Muscle layer of colon (tissue), 2 donors: ENCODE measurements around the gene MPLKIP.
A peak's percentile ranks its signal among the peaks of the same experiment; 100 is the strongest.
"Not testable (repeated sequence)": the region's sequence is repeated elsewhere in the genome, so short reads cannot be mapped to it uniquely, and the experiment has no call there.

Experiments
- H3K27ac ChIP-seq: one replicate; pipeline ENCODE4 v1.7.0; 2013; ENCODE audit warnings: low read depth, mild to moderate bottlenecking, low read length, moderate library complexity
- H3K27me3 ChIP-seq, 2 donors: one replicate each; pipeline ENCODE4 v1.7.0; 2013; ENCODE audit warnings: low read length in 2 of 2, mild to moderate bottlenecking in 2 of 2; ENCODE audit not compliant: insufficient read depth in 2 of 2, control insufficient read depth in 1 of 2
- H3K36me3 ChIP-seq: one replicate; pipeline ENCODE4 v1.7.0; 2013; ENCODE audit warnings: mild to moderate bottlenecking, low read length; ENCODE audit not compliant: insufficient read depth
- H3K4me1 ChIP-seq: one replicate; pipeline ENCODE4 v1.7.0; 2013; ENCODE audit warnings: mild to moderate bottlenecking, low read length; ENCODE audit not compliant: insufficient read depth
- H3K4me3 ChIP-seq, 2 donors: one replicate each; pipeline ENCODE4 v1.7.0; 2013; ENCODE audit warnings: low read length in 2 of 2, low read depth in 1 of 2, mild to moderate bottlenecking in 1 of 2, moderate library complexity in 1 of 2
- H3K9ac ChIP-seq: one replicate; pipeline ENCODE4 v1.7.0; 2013; ENCODE audit warnings: low read length
- H3K9me3 ChIP-seq: one replicate; pipeline ENCODE4 v1.7.0; 2013; ENCODE audit warnings: mild to moderate bottlenecking, low read length
- donor health status: abdominal sarcoma.
- donor health status: Adenocarcinoma of cecum.

The MPLKIP gene

GRCh38 chr7:40151504-40151903 lies 17.1 kb upstream of the MPLKIP start:
- H3K4me1 ChIP-seq, result no peaks in the 10 kb centered on the region
- H3K27me3 ChIP-seq, result no peaks in the 10 kb centered on the region
- no peak overlapping the region for H3K27ac ChIP-seq
- no peak overlapping the region for H3K9ac ChIP-seq
- H3K36me3 ChIP-seq, result no peaks in the 10 kb centered on the region
- H3K9me3 ChIP-seq, result no peaks in the 10 kb centered on the region
- no peak overlapping the region for H3K4me3 ChIP-seq

- Histone ChIP-seq H3K4me1 (no peaks in the 10 kb centered on the region), H3K36me3 (no peaks in the 10 kb centered on the region), H3K27ac (no peak overlapping the region), H3K4me3 (no peak overlapping the region), H3K9ac (no peak overlapping the region), H3K9me3 (no peaks in the 10 kb centered on the region), H3K27me3 (no peaks in the 10 kb centered on the region)
Measured at GRCh38 chr7:40148671-40149070, 14.2 kb upstream of the MPLKIP start.

DNA sequence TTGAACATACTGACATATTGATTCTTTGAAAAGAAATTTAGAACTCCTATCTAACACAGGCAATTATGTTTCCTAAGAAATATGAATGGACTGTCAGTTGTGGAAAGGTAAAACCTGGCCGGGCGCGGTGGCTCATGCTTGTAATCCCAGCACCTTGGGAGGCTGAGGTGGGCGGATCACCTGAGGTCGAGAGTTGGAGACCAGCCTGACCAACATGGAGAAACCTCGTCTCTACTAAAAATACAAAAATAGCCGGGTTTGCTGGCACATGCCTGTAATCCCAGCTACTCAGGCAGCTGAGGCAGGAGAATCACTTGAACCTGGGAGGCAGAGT lies 13.8 kb upstream of the MPLKIP start:
- not testable (repeated sequence) for H3K27ac ChIP-seq, H3K4me1 ChIP-seq, H3K27me3 ChIP-seq, H3K36me3 ChIP-seq, H3K9me3 ChIP-seq, H3K4me3 ChIP-seq, H3K9ac ChIP-seq

DNA sequence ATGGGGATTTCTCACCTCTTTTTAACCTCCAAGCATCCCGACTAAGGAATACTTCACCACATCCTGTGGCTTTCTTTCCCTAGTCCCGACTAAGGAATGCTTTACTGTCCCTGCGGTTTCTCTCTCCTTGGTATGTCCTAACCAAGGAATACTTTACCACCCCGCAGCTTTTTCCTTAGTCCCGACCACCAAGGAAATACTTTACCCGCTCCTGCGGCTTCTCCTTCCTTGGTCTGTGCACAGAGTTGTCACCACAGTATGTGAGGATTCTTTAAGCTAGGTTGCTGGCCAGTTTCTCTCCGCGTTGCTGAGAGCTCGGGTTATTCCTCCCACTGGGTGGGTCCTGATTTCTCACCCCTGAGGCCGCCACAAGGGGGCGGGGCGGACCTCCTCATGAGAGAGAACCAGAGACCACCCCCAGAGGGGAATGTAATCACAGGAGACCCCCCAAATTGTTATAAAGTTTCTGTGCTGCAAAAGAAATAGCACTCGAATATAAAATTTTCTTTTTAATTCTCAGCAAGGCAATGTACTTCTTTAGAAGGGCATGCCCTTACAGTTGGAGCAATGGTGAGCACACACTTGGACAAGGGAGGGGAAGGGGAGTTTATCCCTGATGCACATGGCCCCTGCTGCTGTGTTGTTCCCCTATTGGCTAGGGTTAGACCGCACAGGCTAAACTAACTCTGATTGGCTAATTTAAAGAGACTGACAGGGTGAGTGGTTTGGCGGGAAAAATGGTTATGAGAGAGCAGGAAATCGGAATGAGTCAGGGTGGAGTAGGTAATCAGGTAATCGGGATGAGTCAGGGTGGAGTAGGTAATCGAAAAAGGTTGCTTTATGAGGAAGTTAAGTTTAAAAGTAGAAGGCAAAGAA lies 13.2 kb upstream of the MPLKIP start:
- H3K27me3 ChIP-seq, result no peaks in the 10 kb centered on the region
- H3K27ac ChIP-seq, result no peak overlapping the region
- H3K36me3 ChIP-seq, result no peaks in the 10 kb centered on the region
- no peak overlapping the region for H3K9ac ChIP-seq
- H3K4me1 ChIP-seq, result no peaks in the 10 kb centered on the region
- H3K4me3 ChIP-seq, result no peak overlapping the region
- H3K9me3 ChIP-seq, result no peaks in the 10 kb centered on the region

GRCh38 chr7:40145596-40146130 lies 11.2 kb upstream of the MPLKIP start:
- not testable (repeated sequence) for H3K4me3 ChIP-seq, H3K9ac ChIP-seq, H3K9me3 ChIP-seq, H3K27ac ChIP-seq, H3K4me1 ChIP-seq, H3K36me3 ChIP-seq, H3K27me3 ChIP-seq

- not testable (repeated sequence) for H3K4me1 ChIP-seq, H3K27ac ChIP-seq, H3K9me3 ChIP-seq, H3K36me3 ChIP-seq, H3K4me3 ChIP-seq, H3K27me3 ChIP-seq, H3K9ac ChIP-seq
Measured at GRCh38 chr7:40141916-40142315, 7.5 kb upstream of the MPLKIP start.

DNA sequence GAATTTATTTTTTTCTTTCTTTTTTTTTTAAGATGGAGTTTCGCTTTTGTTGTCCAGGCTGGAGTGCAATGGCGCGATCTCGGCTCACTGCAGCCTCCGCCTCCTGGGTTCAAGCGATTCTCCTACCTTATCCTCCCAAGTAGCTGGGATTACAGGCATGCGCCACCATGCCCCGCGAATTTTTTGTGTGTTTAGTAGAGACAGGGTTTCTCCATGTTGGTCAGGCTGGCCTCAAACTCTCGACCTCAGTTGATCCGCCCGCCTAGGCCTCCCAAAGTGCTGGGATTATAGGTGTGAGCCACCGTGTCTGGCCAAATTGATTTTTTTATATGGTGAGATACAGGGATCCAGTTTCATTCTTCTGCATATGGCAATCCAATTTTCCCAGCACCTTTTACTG lies 5.5 kb upstream of the MPLKIP start:
- not testable (repeated sequence) for H3K36me3 ChIP-seq, H3K27me3 ChIP-seq, H3K4me3 ChIP-seq, H3K27ac ChIP-seq, H3K9me3 ChIP-seq, H3K9ac ChIP-seq, H3K4me1 ChIP-seq

- Histone ChIP-seq H3K9ac (no peak overlapping the region), H3K27ac (no peak overlapping the region), H3K4me3 (no peak overlapping the region), H3K27me3 (no peaks in the 10 kb centered on the region), H3K4me1 (peaks cover 6% of the 10 kb centered on the region), H3K9me3 (no peaks in the 10 kb centered on the region), H3K36me3 (no peaks in the 10 kb centered on the region)
Measured at GRCh38 chr7:40138973-40139372, 4.6 kb upstream of the MPLKIP start.

- Histone ChIP-seq H3K27ac (no peak overlapping the region), H3K4me3 (no peak overlapping the region), H3K36me3 (no peaks in the 10 kb centered on the region), H3K9ac (no peak overlapping the region), H3K9me3 (no peaks in the 10 kb centered on the region), H3K4me1 (peaks cover 16% of the 10 kb centered on the region), H3K27me3 (no peaks in the 10 kb centered on the region)
Measured at GRCh38 chr7:40137563-40137962, 3.1 kb upstream of the MPLKIP start.

- Histone ChIP-seq H3K36me3 (peaks cover 4% of the 10 kb centered on the region), H3K9ac (peak overlapping the region; percentile 86), H3K4me3 (peak overlapping the region; percentile 92 to 96), H3K9me3 (no peaks in the 10 kb centered on the region), H3K27me3 (no peaks in the 10 kb centered on the region), H3K4me1 (peaks cover 22% of the 10 kb centered on the region), H3K27ac (peak overlapping the region; percentile 83)
Measured at GRCh38 chr7:40135317-40135610, 842 bp upstream of the MPLKIP start.

GRCh38 chr7:40133561-40134427 lies 628 bp downstream of the MPLKIP start:
- Histone ChIP-seq H3K9ac (peak overlapping the region; percentile 99), H3K27ac (peak overlapping the region; percentile 83), H3K4me1 (peaks cover 22% of the 10 kb centered on the region), H3K36me3 (peaks cover 4% of the 10 kb centered on the region), H3K27me3 (no peaks in the 10 kb centered on the region), H3K4me3 (peak overlapping the region; percentile 92 to 96), H3K9me3 (no peaks in the 10 kb centered on the region)

GRCh38 chr7:40122940-40123254 lies 11.5 kb downstream of the MPLKIP start:
- no peak overlapping the region for H3K27ac ChIP-seq
- no peaks in the 10 kb centered on the region for H3K36me3 ChIP-seq
- no peak overlapping the region for H3K4me3 ChIP-seq
- H3K27me3 ChIP-seq, result no peaks in the 10 kb centered on the region
- no peaks in the 10 kb centered on the region for H3K9me3 ChIP-seq
- H3K4me1 ChIP-seq, result no peaks in the 10 kb centered on the region
- H3K9ac ChIP-seq, result no peak overlapping the region
